Transverse colon (tissue), 4 donors: ENCODE measurements around the gene DOCK3. TPM values are rescaled to one million over a fixed set of nuclear protein-coding genes. Genes with fewer than 3 reads are reported as not detected.

Experiments used
- DNase-seq: peaks from one replicate; pipeline ENCODE4 v3.0.0-alpha.2; 2019
- H3K27ac ChIP-seq, 4 donors: fragments of 200-600 bp; sonication (generic); 2 replicates each; pipeline ENCODE4 v1.5.1; 2016 to 2018; ENCODE audit warnings: inconsistent platforms in 4 of 4
- H3K27me3 ChIP-seq: fragments of 200-600 bp; sonication (generic); 2 replicates; pipeline ENCODE4 v1.5.1; 2017; ENCODE audit warnings: inconsistent platforms
- H3K36me3 ChIP-seq, 4 donors: fragments of 200-600 bp; sonication (generic); 2 replicates each; pipeline ENCODE4 v1.5.1; 2017 to 2019; ENCODE audit warnings: inconsistent platforms in 4 of 4
- H3K4me1 ChIP-seq, 4 donors: fragments of 200-600 bp; sonication (generic); 2 replicates each; pipeline ENCODE4 v1.5.1; 2017 to 2020; ENCODE audit warnings: inconsistent platforms in 4 of 4
- H3K4me3 ChIP-seq, 4 donors: fragments of 200-600 bp; sonication (generic); 1 replicate in 1 of 4; 2 replicates in 3 of 4; pipeline versions ENCODE4 v1.5.1 to v1.6.1; 2017 to 2019; ENCODE audit warnings: inconsistent platforms in 4 of 4
- H3K9me3 ChIP-seq, 2 donors: fragments of 200-600 bp; sonication (generic); 2 replicates each; pipeline ENCODE4 v1.5.1; 2017 to 2019; ENCODE audit warnings: inconsistent platforms in 2 of 2
- EP300 ChIP-seq: sonication (generic); formaldehyde crosslinking; IDR thresholded peaks from one replicate; pipeline ENCODE4 v1.6.1; 2017; ENCODE audit warnings: antibody characterized with exemption, low read depth
- POLR2A ChIP-seq: fragments of 450-650 bp; IDR thresholded peaks from one replicate; pipeline ENCODE4 v1.6.1; 2016; ENCODE audit warnings: antibody characterized with exemption, mild to moderate bottlenecking, moderate library complexity
- POLR2AphosphoS5 ChIP-seq, 3 donors: sonication (generic); formaldehyde crosslinking; IDR thresholded peaks; one replicate each; pipeline ENCODE4 v1.6.1; 2016; ENCODE audit warnings: antibody characterized with exemption in 3 of 3
- WGBS, 2 donors: methylation state at CpG; one replicate each; pipeline ENCODE4 v1.1.5; 2018; ENCODE audit warnings: low coverage in 1 of 2; 5-methylcytosine and 5-hydroxymethylcytosine counted together
- in situ Hi-C, 4 donors: fragments of 200-750 bp; cut with MboI; loops; one replicate each; pipeline versions ENCODE4 v1.15.0 to v1.15.1; 2017; ENCODE audit warnings: low sequenced_read_pairs in 3 of 4, low pct_ligation_motif_present in 1 of 4, low pct_unique_long_range_greater_than_20kb in 1 of 4
- intact Hi-C: fragments of 100-400 bp; cut with DNase I; formaldehyde crosslinking; loops from one replicate; pipeline ENCODE4 v1.15.1; 2023; ENCODE audit warnings: low total_unique reads
- total RNA-seq, 4 donors: library from RNA; depleted of rRNA; stranded (reverse); fragments of >200 nt; gene quantifications; one replicate each; pipeline ENCODE4 v1.1.0, GENCODE V29; 2016
- TF ChIP-seq, protein P1 (sequence below), 5 experiments: fragments of 200-600 bp in 3 of 5; fragments of 450-650 bp in 2 of 5; sonication (generic) in 3 of 5; IDR thresholded peaks; 1 replicate in 2 of 5; 2 replicates in 3 of 5; pipeline ENCODE4 v1.5.1; 2016 to 2017; ENCODE audit warnings: antibody characterized with exemption in 5 of 5, inconsistent platforms in 3 of 5, mild to moderate bottlenecking in 2 of 5, moderate library complexity in 1 of 5

Gene DOCK3
- total RNA-seq, 4 donors from 2014 or later: 0.41 to 0.75 (median 0.62) TPM

DNA sequence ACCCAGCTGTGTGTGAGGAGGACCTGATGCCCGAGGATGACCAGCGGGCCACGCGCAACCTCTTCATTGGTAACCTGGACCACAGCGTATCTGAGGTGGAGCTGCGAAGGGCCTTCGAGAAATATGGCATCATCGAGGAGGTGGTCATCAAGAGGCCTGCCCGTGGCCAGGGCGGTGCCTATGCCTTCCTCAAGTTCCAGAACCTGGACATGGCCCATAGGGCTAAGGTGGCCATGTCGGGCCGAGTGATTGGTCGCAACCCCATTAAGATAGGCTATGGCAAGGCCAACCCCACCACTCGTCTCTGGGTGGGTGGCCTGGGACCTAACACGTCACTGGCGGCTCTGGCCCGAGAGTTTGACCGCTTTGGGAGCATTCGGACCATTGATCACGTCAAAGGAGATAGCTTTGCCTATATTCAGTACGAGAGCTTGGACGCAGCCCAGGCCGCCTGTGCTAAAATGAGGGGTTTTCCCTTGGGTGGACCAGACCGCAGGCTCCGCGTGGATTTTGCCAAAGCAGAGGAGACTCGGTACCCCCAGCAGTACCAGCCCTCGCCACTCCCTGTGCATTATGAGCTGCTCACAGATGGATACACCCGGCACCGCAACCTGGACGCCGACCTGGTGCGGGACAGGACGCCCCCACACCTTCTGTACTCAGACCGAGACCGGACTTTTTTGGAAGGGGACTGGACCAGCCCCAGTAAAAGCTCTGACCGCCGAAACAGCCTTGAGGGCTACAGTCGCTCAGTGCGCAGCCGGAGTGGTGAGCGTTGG lies 717.8 kb downstream of the DOCK3 start:
- in situ Hi-C loops: loop anchor here (25.0 kb wide), 3 partner anchors 270 to 780 kb away; partner anchors contain the start of genes CISH (in 2 of the 4), MAPKAPK3 (in 2 of the 4) and TEX264 (in 1 of the 4)
- H3K4me3 ChIP-seq: peak overlapping the region; percentile 72 to 91 (median 87)

GRCh38 chr3:51393134-51393495 lies 718.4 kb downstream of the DOCK3 start:
- in situ Hi-C loops (loop anchor here (25.0 kb wide), 3 partner anchors 269 to 781 kb away; partner anchors contain the start of genes CISH (in 2 of the 4), MAPKAPK3 (in 2 of the 4) and TEX264 (in 1 of the 4)), intact Hi-C loops (loop anchor here (10.0 kb wide), 1 partner anchor 292 kb away; no protein-coding TSS in a partner anchor)

More for the DNA sequence above, 717.8 kb downstream of the DOCK3 start:
- TF ChIP-seq POLR2AphosphoS5 (IDR thresholded peaks at IDR 0.05) (no peak), EP300 (no peak), POLR2A (no peak)
- TF ChIP-seq, protein P1, sequence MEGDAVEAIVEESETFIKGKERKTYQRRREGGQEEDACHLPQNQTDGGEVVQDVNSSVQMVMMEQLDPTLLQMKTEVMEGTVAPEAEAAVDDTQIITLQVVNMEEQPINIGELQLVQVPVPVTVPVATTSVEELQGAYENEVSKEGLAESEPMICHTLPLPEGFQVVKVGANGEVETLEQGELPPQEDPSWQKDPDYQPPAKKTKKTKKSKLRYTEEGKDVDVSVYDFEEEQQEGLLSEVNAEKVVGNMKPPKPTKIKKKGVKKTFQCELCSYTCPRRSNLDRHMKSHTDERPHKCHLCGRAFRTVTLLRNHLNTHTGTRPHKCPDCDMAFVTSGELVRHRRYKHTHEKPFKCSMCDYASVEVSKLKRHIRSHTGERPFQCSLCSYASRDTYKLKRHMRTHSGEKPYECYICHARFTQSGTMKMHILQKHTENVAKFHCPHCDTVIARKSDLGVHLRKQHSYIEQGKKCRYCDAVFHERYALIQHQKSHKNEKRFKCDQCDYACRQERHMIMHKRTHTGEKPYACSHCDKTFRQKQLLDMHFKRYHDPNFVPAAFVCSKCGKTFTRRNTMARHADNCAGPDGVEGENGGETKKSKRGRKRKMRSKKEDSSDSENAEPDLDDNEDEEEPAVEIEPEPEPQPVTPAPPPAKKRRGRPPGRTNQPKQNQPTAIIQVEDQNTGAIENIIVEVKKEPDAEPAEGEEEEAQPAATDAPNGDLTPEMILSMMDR (IDR thresholded peaks at IDR 0.05): no peak
- Histone ChIP-seq H3K4me1 (peaks cover 22 to 63% (median 54%) of the 10 kb centered on the region in 4 donors), H3K27me3 (no peaks in the 10 kb centered on the region), H3K36me3 (peaks cover 0 to 14% (median 5%) of the 10 kb centered on the region in 4 donors), H3K9me3 (no peaks in the 10 kb centered on the region), H3K27ac (peak overlapping the region; percentile 93 to 94 (median 94))
- DNase-seq: no peak
- intact Hi-C loops: loop anchor here (10.0 kb wide), 1 partner anchor 292 kb away; no protein-coding TSS in a partner anchor
- 90% methylated on average over 42 of the region's 42 CpGs; no CpG with 5 or more reads in 1 of the 2 donors for WGBS, 2 donors

GRCh38 chr3:51393564-51393963 lies 718.8 kb downstream of the DOCK3 start:
- H3K27me3 ChIP-seq: no peaks in the 10 kb centered on the region
- H3K36me3 ChIP-seq: peaks cover 0 to 22% (median 9%) of the 10 kb centered on the region in 4 donors
- intact Hi-C loops: loop anchor here (10.0 kb wide), 1 partner anchor 291 kb away; no protein-coding TSS in a partner anchor
- 92% methylated on average over 14 of the region's 14 CpGs; no CpG with 5 or more reads in 1 of the 2 donors for WGBS, 2 donors
- H3K27ac ChIP-seq: no peak overlapping the region
- no peak for TF ChIP-seq POLR2AphosphoS5 (IDR thresholded peaks at IDR 0.05)
- TF ChIP-seq, protein P1 (IDR thresholded peaks at IDR 0.05): no peak
- TF ChIP-seq EP300: no peak
- TF ChIP-seq POLR2A: no peak
- in situ Hi-C loops: loop anchor here (25.0 kb wide), 3 partner anchors 269 to 781 kb away; partner anchors contain the start of genes CISH (in 2 of the 4), MAPKAPK3 (in 2 of the 4) and TEX264 (in 1 of the 4)
- H3K9me3 ChIP-seq: no peaks in the 10 kb centered on the region
- no peak overlapping the region for H3K4me3 ChIP-seq
- peaks cover 22 to 53% (median 44%) of the 10 kb centered on the region in 4 donors for H3K4me1 ChIP-seq
- no peak for DNase-seq

More at GRCh38 chr3:51393134-51393495, 718.4 kb downstream of the DOCK3 start:
- no peak for DNase-seq
- WGBS, 2 donors: 95% methylated on average over 4 to 17 of the region's 17 CpGs
- no peak overlapping the region for H3K4me3 ChIP-seq
- peaks cover 0 to 18% (median 7%) of the 10 kb centered on the region in 4 donors for H3K36me3 ChIP-seq
- no peaks in the 10 kb centered on the region for H3K9me3 ChIP-seq
- no peak for TF ChIP-seq POLR2A
- TF ChIP-seq POLR2AphosphoS5 (IDR thresholded peaks at IDR 0.05): no peak
- TF ChIP-seq, protein P1 (IDR thresholded peaks at IDR 0.05): no peak
- no peak for TF ChIP-seq EP300
- no peak overlapping the region for H3K27ac ChIP-seq
- H3K4me1 ChIP-seq: peaks cover 22 to 57% (median 49%) of the 10 kb centered on the region in 4 donors
- H3K27me3 ChIP-seq: no peaks in the 10 kb centered on the region

DNA sequence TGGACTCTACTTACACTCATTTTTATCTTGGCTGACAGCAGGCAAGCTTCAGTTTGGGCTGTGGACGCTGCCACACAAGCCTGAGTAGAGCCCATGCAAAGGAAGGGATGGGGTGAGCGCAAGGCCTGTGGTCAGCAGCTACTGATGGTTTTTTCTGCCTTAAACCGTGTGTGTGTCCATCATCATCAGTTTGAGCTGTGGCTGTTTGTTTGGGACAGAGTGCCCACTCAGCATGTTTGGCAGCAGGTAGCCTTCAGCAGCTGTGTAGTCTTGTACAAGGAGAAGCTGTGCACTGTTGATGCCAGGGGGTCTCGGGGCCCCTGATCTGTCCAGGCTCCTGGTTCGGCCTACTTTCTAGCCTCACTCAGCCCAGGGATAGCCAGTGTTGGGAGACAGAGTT lies 719.8 kb downstream of the DOCK3 start:
- Histone ChIP-seq H3K4me3 (no peak overlapping the region), H3K27ac (no peak overlapping the region), H3K9me3 (no peaks in the 10 kb centered on the region), H3K27me3 (no peaks in the 10 kb centered on the region), H3K4me1 (peaks cover 22 to 43% (median 36%) of the 10 kb centered on the region in 4 donors), H3K36me3 (peaks cover 0 to 26% (median 9%) of the 10 kb centered on the region in 4 donors)
- in situ Hi-C loops (loop anchor here (25.0 kb wide), 3 partner anchors 268 to 782 kb away; partner anchors contain the start of genes CISH (in 2 of the 4), MAPKAPK3 (in 2 of the 4) and TEX264 (in 1 of the 4)), intact Hi-C loops (loop anchor here (10.0 kb wide), 1 partner anchor 290 kb away; no protein-coding TSS in a partner anchor)
- 81 to 94% methylated on average over 4 to 5 of the region's 5 CpGs for WGBS, 2 donors
- DNase-seq: no peak
- TF ChIP-seq EP300 (no peak), POLR2A (no peak), POLR2AphosphoS5 (IDR thresholded peaks at IDR 0.05) (no peak)
- TF ChIP-seq, protein P1 (IDR thresholded peaks at IDR 0.05): no peak
